OCI-LY1 (cell line): ENCODE results near the gene CACNA1I.

Experiments
- H2AFZ ChIP-seq: fragments of 200-600 bp; sonication (generic), shearing (Covaris generic); 2 replicates; pipeline ENCODE4 v1.6.0; 2014; ENCODE audit warnings: antibody characterized with exemption, mild to moderate bottlenecking, low read length
- H3F3A ChIP-seq: fragments of 200-600 bp; sonication (generic), shearing (Covaris generic); 2 replicates; pipeline ENCODE4 v1.6.0; 2014; ENCODE audit warnings: mild to moderate bottlenecking, antibody characterized with exemption, low read length, moderate library complexity; ENCODE audit not compliant: insufficient read depth
- H3K27ac ChIP-seq: fragments of 200-600 bp; sonication (generic); 2 replicates; pipeline ENCODE4 v1.5.1; 2014; ENCODE audit warnings: low read length, mixed run types, mild to moderate bottlenecking, low read depth; ENCODE audit not compliant: poor library complexity, severe bottlenecking
- H3K27me3 ChIP-seq: fragments of 200-600 bp; sonication (generic); 2 replicates; pipeline ENCODE4 v1.6.0; 2014; ENCODE audit warnings: antibody characterized with exemption, mild to moderate bottlenecking, low read length, moderate library complexity; ENCODE audit not compliant: insufficient read depth
- H3K36me3 ChIP-seq: fragments of 200-600 bp; sonication (generic); 2 replicates; pipeline ENCODE4 v1.6.1; 2014; ENCODE audit warnings: mild to moderate bottlenecking, antibody characterized with exemption, low read length, moderate library complexity, mixed read lengths; ENCODE audit not compliant: insufficient read depth
- H3K4me1 ChIP-seq: fragments of 200-600 bp; sonication (generic); 2 replicates; pipeline ENCODE4 v1.5.1; 2014; ENCODE audit warnings: mild to moderate bottlenecking, low read length, moderate library complexity; ENCODE audit not compliant: insufficient read depth, severe bottlenecking
- H3K4me2 ChIP-seq: fragments of 200-600 bp; sonication (generic), shearing (Covaris generic); 2 replicates; pipeline ENCODE4 v1.6.1; 2014; ENCODE audit warnings: low read length
- H3K4me3 ChIP-seq: fragments of 200-600 bp; sonication (generic); 2 replicates; pipeline ENCODE4 v1.5.1; 2014; ENCODE audit warnings: low read length, low read depth, mild to moderate bottlenecking, mixed read lengths; ENCODE audit not compliant: poor library complexity, severe bottlenecking
- H3K79me2 ChIP-seq: fragments of 200-600 bp; shearing (Covaris generic); 2 replicates; pipeline ENCODE4 v1.6.1; 2016; ENCODE audit warnings: mixed run types, low read length, mixed read lengths; ENCODE audit not compliant: insufficient read depth
- H3K9ac ChIP-seq: fragments of 200-600 bp; sonication (generic), shearing (Covaris generic); 2 replicates; pipeline ENCODE4 v1.6.1; 2014; ENCODE audit warnings: mild to moderate bottlenecking, low read length, mixed read lengths
- H3K9me2 ChIP-seq: fragments of 200-600 bp; sonication (generic), shearing (Covaris generic); 2 replicates; pipeline ENCODE4 v1.6.1; 2014; ENCODE audit warnings: low read depth, mild to moderate bottlenecking, low read length, mixed read lengths
- H3K9me3 ChIP-seq: fragments of 200-600 bp; shearing (Covaris generic); 2 replicates; pipeline ENCODE4 v1.6.1; 2014; ENCODE audit warnings: low read length, mixed read lengths
- H4K20me1 ChIP-seq: fragments of 200-600 bp; sonication (generic), shearing (Covaris generic); 2 replicates; pipeline ENCODE4 v1.6.0; 2016; ENCODE audit warnings: mild to moderate bottlenecking, low read length; ENCODE audit not compliant: insufficient read depth
- CTCF ChIP-seq: fragments of 200-600 bp; sonication (generic), shearing (Covaris generic); IDR thresholded peaks from 2 replicates; pipeline ENCODE4 v1.5.1; 2017; ENCODE audit warnings: mild to moderate bottlenecking, antibody characterized with exemption, low read length, moderate library complexity, mixed read lengths
- EZH2 ChIP-seq: fragments of 200-600 bp; sonication (generic), shearing (Covaris generic); IDR thresholded peaks from 2 replicates; pipeline ENCODE4 v1.8.0; 2017; ENCODE audit warnings: borderline replicate concordance, mixed run types, mild to moderate bottlenecking, antibody characterized with exemption, low read length, moderate library complexity, mixed read lengths

CACNA1I gene

GRCh38 chr22:39666495-39666894 lies 95.9 kb downstream of the CACNA1I start:
- H3K9me2 ChIP-seq = no peaks in the 10 kb centered on the region
- no peaks in the 10 kb centered on the region for H4K20me1 ChIP-seq
- H3K27ac ChIP-seq = no peak overlapping the region
- TF ChIP-seq EZH2 (no peak), CTCF (no peak)
- no peaks in the 10 kb centered on the region for H3K79me2 ChIP-seq
- no peaks in the 10 kb centered on the region for H3K4me1 ChIP-seq
- no peaks in the 10 kb centered on the region for H3F3A ChIP-seq
- H3K4me3 ChIP-seq = no peak overlapping the region
- no peaks in the 10 kb centered on the region for H3K36me3 ChIP-seq
- H3K9me3 ChIP-seq = no peaks in the 10 kb centered on the region; the same call in 1 of the 2 replicates
- H3K27me3 ChIP-seq = peaks cover under 1% of the 10 kb centered on the region; the same call in 1 of the 2 replicates
- H2AFZ ChIP-seq = no peak overlapping the region
- H3K9ac ChIP-seq = no peak overlapping the region
- H3K4me2 ChIP-seq = no peak overlapping the region

- Histone ChIP-seq H3K4me2 (no peak overlapping the region), H3K27me3 (peaks cover 5% of the 10 kb centered on the region; the same call in 1 of the 2 replicates), H3K4me3 (no peak overlapping the region), H3K27ac (no peak overlapping the region), H3K4me1 (no peaks in the 10 kb centered on the region), H3K36me3 (no peaks in the 10 kb centered on the region), H2AFZ (no peak overlapping the region), H3K9me2 (no peaks in the 10 kb centered on the region), H3K79me2 (no peaks in the 10 kb centered on the region), H3K9me3 (peaks cover 4% of the 10 kb centered on the region), H4K20me1 (no peaks in the 10 kb centered on the region), H3F3A (no peaks in the 10 kb centered on the region), H3K9ac (no peak overlapping the region)
- no peak for TF ChIP-seq EZH2
- no peak for TF ChIP-seq CTCF
These were observed 96.4 kb downstream of the CACNA1I start for GRCh38 chr22:39666926-39667325.

- no peaks in the 10 kb centered on the region for H3K36me3 ChIP-seq
- no peaks in the 10 kb centered on the region for H4K20me1 ChIP-seq
- H3F3A ChIP-seq = no peaks in the 10 kb centered on the region
- no peaks in the 10 kb centered on the region for H3K4me1 ChIP-seq
- H3K27ac ChIP-seq = no peak overlapping the region
- no peak overlapping the region for H3K9ac ChIP-seq
- H3K9me3 ChIP-seq = peaks cover 9% of the 10 kb centered on the region
- H2AFZ ChIP-seq = no peak overlapping the region
- H3K9me2 ChIP-seq = no peaks in the 10 kb centered on the region
- peaks cover 9% of the 10 kb centered on the region; the same call in 1 of the 2 replicates for H3K27me3 ChIP-seq
- no peak overlapping the region for H3K4me3 ChIP-seq
- TF ChIP-seq EZH2 (no peak), CTCF (no peak)
- no peaks in the 10 kb centered on the region for H3K79me2 ChIP-seq
- no peak overlapping the region for H3K4me2 ChIP-seq
These were observed 98.9 kb downstream of the CACNA1I start for GRCh38 chr22:39669432-39669831.
